K562 (cell line): ENCODE data around the gene BICC1. TPM values are rescaled to one million over a fixed set of nuclear protein-coding genes. Genes with fewer than 3 reads are reported as not detected.

Experiments
- ATAC-seq: fragments of 200-7000 bp; cut with Tn5 transposase; 3 replicates; pipeline ENCODE4 v1.9.1; 2020; ENCODE audit warnings: moderate library complexity
- BruUV-seq: library from RNA; stranded (reverse); fragments of 400-500 nt; replicated peaks from 2 replicates; lab custom pipeline; 2021; lab: Mats Ljungman, UMichigan
- CTCF ChIA-PET: fragments of 300-600 bp; formaldehyde crosslinking; extraction: SDS; loops from one replicate; lab custom pipeline; 2021; ENCODE audit warnings: low intra/inter-chr PET ratio; lab: Yijun Ruan, JAX
- POLR2A ChIA-PET: fragments of 300-600, 350-650 bp; sonication (Branson Sonifier 250); formaldehyde crosslinking; extraction: SDS; loops from one replicate; lab custom pipeline; 2021; ENCODE audit warnings: antibody characterized with exemption, inconsistent platforms; lab: Yijun Ruan, JAX
- DNase-seq, 4 experiments: peaks; one replicate each; pipeline versions ENCODE4 v3.0.0 to v3.0.0-alpha.2; 2011 to 2018; ENCODE audit warnings: low spot score in 3 of 4, mixed read lengths in 3 of 4; ENCODE audit errors: extremely low read depth in 1 of 4
- FAIRE-seq: peaks from 2 replicates; lab custom pipeline; 2011; peaks lifted over from hg19 to GRCh38; lab: Jason Lieb, UNC
- H2AFZ ChIP-seq: 2 replicates; pipeline ENCODE4 v1.6.0; 2011; ENCODE audit warnings: low read depth, low read length, control low read depth, inconsistent platforms
- H3K27ac ChIP-seq: fragments of 200-600 bp; 3 replicates; pipeline ENCODE4 v1.8.0; 2011; ENCODE audit warnings: low read depth, mild to moderate bottlenecking, control low read depth, inconsistent platforms, low read length, moderate library complexity, mixed read lengths; ENCODE audit errors: extremely low read depth
- H3K27me3 ChIP-seq, 2 experiments: fragments of 300-600 bp in 1 of 2; 2 replicates in 1 of 2; 3 replicates in 1 of 2; pipeline versions ENCODE4 v1.6.0 to v1.8.0; 2011; ENCODE audit warnings: inconsistent platforms in 2 of 2, low read length in 2 of 2, mild to moderate bottlenecking in 1 of 2, mixed read lengths in 1 of 2, moderate library complexity in 1 of 2; ENCODE audit not compliant: control insufficient read depth in 2 of 2, insufficient read depth in 2 of 2
- H3K36me3 ChIP-seq: fragments of 300-600 bp; 3 replicates; pipeline ENCODE4 v1.8.0; 2011; ENCODE audit warnings: mild to moderate bottlenecking, low read length, inconsistent platforms; ENCODE audit not compliant: control insufficient read depth, insufficient read depth
- H3K4me1 ChIP-seq, 2 experiments: fragments of 200-600 bp in 1 of 2; replicated peaks in 1 of 2; 2 replicates in 1 of 2; 3 replicates in 1 of 2; pipeline versions ENCODE4 v1.5.1 to v1.8.0; 2011; ENCODE audit warnings: inconsistent platforms in 2 of 2, low read length in 2 of 2, mild to moderate bottlenecking in 1 of 2, mixed read lengths in 1 of 2, moderate library complexity in 1 of 2; ENCODE audit not compliant: control insufficient read depth in 2 of 2, insufficient read depth in 2 of 2
- H3K4me2 ChIP-seq: 2 replicates; pipeline ENCODE4 v1.6.1; 2011; ENCODE audit warnings: low read length, control low read depth, inconsistent platforms, mixed read lengths; ENCODE audit not compliant: insufficient read depth
- H3K4me3 ChIP-seq: fragments of 200-600 bp; sonication (generic), shearing (Covaris generic); 2 replicates; pipeline ENCODE4 v1.5.1; 2016; ENCODE audit warnings: control low read depth, inconsistent platforms
- H3K79me2 ChIP-seq: fragments of 200-600 bp; 3 replicates; pipeline ENCODE4 v1.8.0; 2011; ENCODE audit warnings: low read length, inconsistent platforms; ENCODE audit not compliant: control insufficient read depth, insufficient read depth
- H3K9ac ChIP-seq, 2 experiments: 2 replicates each; pipeline versions ENCODE4 v1.6.0 to v1.6.1; 2011; ENCODE audit warnings: low read depth in 2 of 2, low read length in 2 of 2, control low read depth in 1 of 2, inconsistent platforms in 1 of 2, mild to moderate bottlenecking in 1 of 2, mixed read lengths in 1 of 2; ENCODE audit not compliant: insufficient read depth in 1 of 2
- H3K9me1 ChIP-seq: one replicate; pipeline ENCODE4 v1.6.0; 2011; ENCODE audit warnings: inconsistent platforms, mild to moderate bottlenecking, low read length, moderate library complexity; ENCODE audit not compliant: control insufficient read depth, insufficient read depth
- H3K9me3 ChIP-seq: replicated peaks from 2 replicates; pipeline ENCODE4 v1.5.1; 2011; ENCODE audit warnings: low read depth, low read length, inconsistent platforms; ENCODE audit not compliant: control insufficient read depth, insufficient read depth
- H4K20me1 ChIP-seq: replicated peaks from 2 replicates; pipeline ENCODE4 v1.6.1; 2011; ENCODE audit warnings: low read length, inconsistent platforms, mixed read lengths; ENCODE audit not compliant: control insufficient read depth, insufficient read depth
- ATF1 ChIP-seq, 2 experiments: fragments of 450-650 bp in 1 of 2; IDR thresholded peaks; 2 replicates each; pipeline ENCODE4 v1.6.1; 2016; ENCODE audit warnings: missing compliant biosample characterization in 1 of 2, missing genetic modification characterization in 1 of 2
- HDAC1 ChIP-seq, 2 experiments: fragments of 450-650 bp; IDR thresholded peaks; 2 replicates each; pipeline ENCODE4 v1.6.1; 2016 to 2017; ENCODE audit warnings: inconsistent platforms in 1 of 2, mild to moderate bottlenecking in 1 of 2, moderate library complexity in 1 of 2
- MCM5 ChIP-seq: fragments of 450-650 bp; IDR thresholded peaks from 2 replicates; pipeline ENCODE4 v1.6.1; 2016; ENCODE audit warnings: low read depth
- THRA ChIP-seq: fragments of 450-650 bp; IDR thresholded peaks from 2 replicates; pipeline ENCODE4 v1.6.1; 2017; ENCODE audit warnings: mild to moderate bottlenecking, moderate library complexity
- ZBTB9 ChIP-seq: fragments of 450-650 bp; formaldehyde crosslinking; IDR thresholded peaks from 2 replicates; pipeline ENCODE4 v1.4.0; 2020; ENCODE audit warnings: mild to moderate bottlenecking, moderate library complexity
- ZKSCAN1 ChIP-seq: fragments of 150-350 bp; IDR thresholded peaks from 2 replicates; pipeline ENCODE4 v1.6.1; 2016; ENCODE audit warnings: low read depth, low read length
- ZNF134 ChIP-seq: fragments of 250-450 bp; sonication (Bioruptor Pico); conservative IDR thresholded peaks from 2 replicates; pipeline ENCODE4 v1.4.0; 2020
- ZNF384 ChIP-seq: IDR thresholded peaks from 2 replicates; pipeline ENCODE4 v1.6.1; 2012; ENCODE audit warnings: low read depth, low read length, improper control_type of control experiment
- ZNF780A ChIP-seq: fragments of 250-450 bp; sonication (Bioruptor Pico); IDR thresholded peaks from 2 replicates; pipeline ENCODE4 v1.5.0; 2021; ENCODE audit warnings: mild to moderate bottlenecking
- WGBS: fragments of 100-300 bp; shearing (Covaris generic); methylation state at CpG from one replicate; pipeline ENCODE4 v1.1.6; 2016; ENCODE audit warnings: low coverage, mixed read lengths; ENCODE audit not compliant: insufficient coverage; ENCODE audit errors: missing lambda C conversion rate; 5-methylcytosine and 5-hydroxymethylcytosine counted together
- in situ Hi-C: fragments of 300-500 bp; cut with MboI; formaldehyde crosslinking; loops from 4 replicates; pipeline ENCODE4 v1.15.0; 2018; ENCODE audit warnings: inconsistent platforms, mixed read lengths
- intact Hi-C: fragments of 100-400 bp; cut with micrococcal nuclease; formaldehyde crosslinking; loops from 2 replicates; pipeline ENCODE4 v1.14.2; 2022
- polyA plus RNA-seq, 8 experiments: library from polyadenylated mRNA; depleted of rRNA in 4 of 8; stranded (reverse) in 5 of 8; unstranded in 3 of 8; fragments of >200 nt; fragmentation: Nextera tagmentation in 2 of 8; fragmentation: Illumina TruSeq in 1 of 8; extraction: Ambion mirVana in 2 of 8; extraction: Trizol in 1 of 8; gene quantifications; 2 replicates each; pipeline versions ENCODE4 v1.2.1 to v1.2.3, GENCODE V29; 2011 to 2014; ENCODE audit warnings: inconsistent platforms in 1 of 8, missing spikeins in 1 of 8
- total RNA-seq, 7 experiments: library from RNA; depleted of rRNA in 6 of 7; stranded (reverse); fragments of >200 nt in 6 of 7; fragmentation: Illumina TruSeq in 2 of 7; extraction: Trizol in 2 of 7; gene quantifications; 2 replicates each; pipeline versions ENCODE4 v1.2.1 to v1.2.3, GENCODE V29; 2011 to 2021; ENCODE audit warnings: low replicate concordance in 1 of 7
- TF ChIP-seq, protein P1 (sequence below): fragments of 450-650 bp; IDR thresholded peaks from 2 replicates; pipeline ENCODE4 v1.6.1; 2014; ENCODE audit warnings: low read depth, mild to moderate bottlenecking, moderate library complexity, borderline replicate concordance
- TF ChIP-seq, protein P2 (sequence below): fragments of 450-650 bp; IDR thresholded peaks from 2 replicates; pipeline ENCODE4 v1.7.0; 2016; ENCODE audit warnings: borderline replicate concordance
- TF ChIP-seq, protein P3 (sequence below): fragments of 450-650 bp; formaldehyde crosslinking; IDR thresholded peaks from 2 replicates; pipeline ENCODE4 v1.4.0; 2022; ENCODE audit warnings: mild to moderate bottlenecking, moderate library complexity

The BICC1 gene
- total and polyA plus RNA-seq, 9 of the 15 experiments (the other 6 are each of a cell fraction or from before 2014, with no cell fraction given) = not detected

- no peaks in the 10 kb centered on the region for H3K79me2 ChIP-seq
- H2AFZ ChIP-seq = no peak overlapping the region
- FAIRE-seq (no peak), DNase-seq (no peak), ATAC-seq (no peak)
- whole genome bisulfite sequencing = 0% methylated on average over 4 of the region's 4 CpGs
- intact Hi-C loops (no loop called here), in situ Hi-C loops (no loop called here)
- no TSS peak for BruUV-seq
- no peak overlapping the region for H3K27ac ChIP-seq
- H3K4me3 ChIP-seq = no peak overlapping the region
- H3K9me1 ChIP-seq = no peaks in the 10 kb centered on the region
- POLR2A ChIA-PET = interaction anchor here (1.0 kb wide), 1 partner anchor 21 kb away, joined by 3 read pairs; no protein-coding TSS in a partner anchor
- H3K36me3 ChIP-seq = no peaks in the 10 kb centered on the region
- H3K9ac ChIP-seq = no peak overlapping the region
- no peaks in the 10 kb centered on the region for H3K4me1 ChIP-seq
- no peak overlapping the region for H3K4me2 ChIP-seq
- H3K9me3 ChIP-seq = no peaks in the 10 kb centered on the region
- no peaks in the 10 kb centered on the region for H4K20me1 ChIP-seq
- H3K27me3 ChIP-seq = no peaks in the 10 kb centered on the region
- TF ChIP-seq, protein P1, sequence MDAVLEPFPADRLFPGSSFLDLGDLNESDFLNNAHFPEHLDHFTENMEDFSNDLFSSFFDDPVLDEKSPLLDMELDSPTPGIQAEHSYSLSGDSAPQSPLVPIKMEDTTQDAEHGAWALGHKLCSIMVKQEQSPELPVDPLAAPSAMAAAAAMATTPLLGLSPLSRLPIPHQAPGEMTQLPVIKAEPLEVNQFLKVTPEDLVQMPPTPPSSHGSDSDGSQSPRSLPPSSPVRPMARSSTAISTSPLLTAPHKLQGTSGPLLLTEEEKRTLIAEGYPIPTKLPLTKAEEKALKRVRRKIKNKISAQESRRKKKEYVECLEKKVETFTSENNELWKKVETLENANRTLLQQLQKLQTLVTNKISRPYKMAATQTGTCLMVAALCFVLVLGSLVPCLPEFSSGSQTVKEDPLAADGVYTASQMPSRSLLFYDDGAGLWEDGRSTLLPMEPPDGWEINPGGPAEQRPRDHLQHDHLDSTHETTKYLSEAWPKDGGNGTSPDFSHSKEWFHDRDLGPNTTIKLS = no peak
- TF ChIP-seq ZNF780A (CRISPR knock-in tag) (no peak), ZNF384 (no peak), ZNF134 (CRISPR knock-in tag) (no peak), HDAC1 (IDR thresholded peaks at IDR 0.05) (no peak), ZKSCAN1 (no peak), ATF1 (CRISPR knock-in tag; IDR thresholded peaks at IDR 0.05) (no peak), ATF1 (tag; IDR thresholded peaks at IDR 0.05) (no peak), ZBTB9 (CRISPR knock-in tag) (no peak), THRA (no peak), MCM5 (no peak)
- TF ChIP-seq, protein P2, sequence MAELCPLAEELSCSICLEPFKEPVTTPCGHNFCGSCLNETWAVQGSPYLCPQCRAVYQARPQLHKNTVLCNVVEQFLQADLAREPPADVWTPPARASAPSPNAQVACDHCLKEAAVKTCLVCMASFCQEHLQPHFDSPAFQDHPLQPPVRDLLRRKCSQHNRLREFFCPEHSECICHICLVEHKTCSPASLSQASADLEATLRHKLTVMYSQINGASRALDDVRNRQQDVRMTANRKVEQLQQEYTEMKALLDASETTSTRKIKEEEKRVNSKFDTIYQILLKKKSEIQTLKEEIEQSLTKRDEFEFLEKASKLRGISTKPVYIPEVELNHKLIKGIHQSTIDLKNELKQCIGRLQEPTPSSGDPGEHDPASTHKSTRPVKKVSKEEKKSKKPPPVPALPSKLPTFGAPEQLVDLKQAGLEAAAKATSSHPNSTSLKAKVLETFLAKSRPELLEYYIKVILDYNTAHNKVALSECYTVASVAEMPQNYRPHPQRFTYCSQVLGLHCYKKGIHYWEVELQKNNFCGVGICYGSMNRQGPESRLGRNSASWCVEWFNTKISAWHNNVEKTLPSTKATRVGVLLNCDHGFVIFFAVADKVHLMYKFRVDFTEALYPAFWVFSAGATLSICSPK = no peak
- TF ChIP-seq, protein P3, sequence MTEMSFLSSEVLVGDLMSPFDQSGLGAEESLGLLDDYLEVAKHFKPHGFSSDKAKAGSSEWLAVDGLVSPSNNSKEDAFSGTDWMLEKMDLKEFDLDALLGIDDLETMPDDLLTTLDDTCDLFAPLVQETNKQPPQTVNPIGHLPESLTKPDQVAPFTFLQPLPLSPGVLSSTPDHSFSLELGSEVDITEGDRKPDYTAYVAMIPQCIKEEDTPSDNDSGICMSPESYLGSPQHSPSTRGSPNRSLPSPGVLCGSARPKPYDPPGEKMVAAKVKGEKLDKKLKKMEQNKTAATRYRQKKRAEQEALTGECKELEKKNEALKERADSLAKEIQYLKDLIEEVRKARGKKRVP (CRISPR knock-in tag) = no peak
- CTCF ChIA-PET = no interaction called here
Observed at GRCh38 chr10:58608351-58608750, 95.7 kb downstream of the BICC1 start.
